ENCODE measurements around the gene FAM228B.

The FAM228B gene

DNA sequence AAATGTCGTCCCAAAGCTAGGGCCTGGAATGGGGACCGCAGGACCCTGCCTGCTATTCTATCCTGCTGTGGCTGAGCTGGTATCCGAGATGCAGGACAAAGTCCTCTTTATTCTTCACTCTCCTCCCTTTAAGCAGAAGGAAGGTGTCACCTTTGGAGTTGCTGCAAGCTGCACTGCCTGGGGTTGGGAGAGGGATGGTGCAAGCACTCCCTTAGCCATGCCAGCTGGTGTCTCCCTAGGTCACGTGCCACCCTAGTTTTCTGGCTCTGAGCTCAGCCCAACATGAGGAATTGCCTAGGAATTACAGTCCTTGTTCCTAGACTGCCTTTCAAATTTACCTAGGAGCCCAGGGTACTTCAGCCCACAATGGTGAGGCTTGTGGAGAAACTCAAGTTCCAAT lies 30.2 kb downstream of the FAM228B start:
- Histone ChIP-seq H3F3A (ENCODE audit: low read depth) (no peaks in the 10 kb centered on the region), H2AFZ (ENCODE audit: low read length) (no peak overlapping the region), H3K4me3 (ENCODE audit: low read length, poor library complexity, severe bottlenecking) (no peak overlapping the region), H3K79me2 (ENCODE audit: insufficient read depth, low read length) (no peaks in the 10 kb centered on the region), H3K36me3 (ENCODE audit: insufficient read depth, low read length) (no peaks in the 10 kb centered on the region), H3K9me3 (ENCODE audit: insufficient read depth, low read depth, low read length) (no peaks in the 10 kb centered on the region), H3K4me2 (ENCODE audit: low read depth, low read length, poor library complexity, severe bottlenecking) (no peak overlapping the region), H4K20me1 (ENCODE audit: insufficient read depth, low read length, poor library complexity, severe bottlenecking) (no peaks in the 10 kb centered on the region), H3K27me3 (ENCODE audit: insufficient read depth, low read length, poor library complexity, severe bottlenecking) (no peaks in the 10 kb centered on the region), H3K4me1 (ENCODE audit: insufficient read depth, low read length, poor library complexity, severe bottlenecking) (no peaks in the 10 kb centered on the region), H3K9ac (ENCODE audit: low read depth, low read length, poor library complexity, severe bottlenecking) (no peak overlapping the region), H3K9me2 (replicated peaks; ENCODE audit: low read depth, low read length) (no peaks in the 10 kb centered on the region)
- TF ChIP-seq EZH2phosphoT487 (IDR thresholded peaks at IDR 0.05; ENCODE audit: borderline replicate concordance) = no peak
- TF ChIP-seq, protein P1, sequence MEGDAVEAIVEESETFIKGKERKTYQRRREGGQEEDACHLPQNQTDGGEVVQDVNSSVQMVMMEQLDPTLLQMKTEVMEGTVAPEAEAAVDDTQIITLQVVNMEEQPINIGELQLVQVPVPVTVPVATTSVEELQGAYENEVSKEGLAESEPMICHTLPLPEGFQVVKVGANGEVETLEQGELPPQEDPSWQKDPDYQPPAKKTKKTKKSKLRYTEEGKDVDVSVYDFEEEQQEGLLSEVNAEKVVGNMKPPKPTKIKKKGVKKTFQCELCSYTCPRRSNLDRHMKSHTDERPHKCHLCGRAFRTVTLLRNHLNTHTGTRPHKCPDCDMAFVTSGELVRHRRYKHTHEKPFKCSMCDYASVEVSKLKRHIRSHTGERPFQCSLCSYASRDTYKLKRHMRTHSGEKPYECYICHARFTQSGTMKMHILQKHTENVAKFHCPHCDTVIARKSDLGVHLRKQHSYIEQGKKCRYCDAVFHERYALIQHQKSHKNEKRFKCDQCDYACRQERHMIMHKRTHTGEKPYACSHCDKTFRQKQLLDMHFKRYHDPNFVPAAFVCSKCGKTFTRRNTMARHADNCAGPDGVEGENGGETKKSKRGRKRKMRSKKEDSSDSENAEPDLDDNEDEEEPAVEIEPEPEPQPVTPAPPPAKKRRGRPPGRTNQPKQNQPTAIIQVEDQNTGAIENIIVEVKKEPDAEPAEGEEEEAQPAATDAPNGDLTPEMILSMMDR (conservative IDR thresholded peaks at IDR 0.05; ENCODE audit: low read length) = no peak

DNA sequence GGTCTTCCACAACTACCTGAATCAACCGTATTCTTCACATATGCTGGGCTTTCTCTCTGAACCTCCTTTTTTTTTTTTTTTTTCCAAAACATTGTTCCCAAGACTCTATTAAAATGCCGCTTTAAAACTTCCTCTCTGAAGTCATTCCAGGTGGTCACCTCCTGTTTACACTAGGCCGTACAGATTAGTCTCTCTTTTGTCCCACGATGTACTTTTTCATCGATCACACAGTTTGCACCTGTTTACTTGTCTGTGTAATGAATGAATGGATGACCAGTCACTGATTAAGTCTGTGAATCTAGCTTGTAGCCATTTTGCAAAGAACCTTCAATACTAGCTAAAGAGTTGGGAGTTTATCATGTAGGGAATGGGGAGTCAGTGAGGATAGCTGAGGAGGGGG lies 34.9 kb downstream of the FAM228B start:
- Histone ChIP-seq H3K9me2 (replicated peaks; ENCODE audit: low read depth, low read length) (no peaks in the 10 kb centered on the region), H3K79me2 (ENCODE audit: insufficient read depth, low read length) (no peaks in the 10 kb centered on the region), H3K4me2 (ENCODE audit: low read depth, low read length, poor library complexity, severe bottlenecking) (no peak overlapping the region), H3K9ac (ENCODE audit: low read depth, low read length, poor library complexity, severe bottlenecking) (no peak overlapping the region), H3K4me1 (ENCODE audit: insufficient read depth, low read length, poor library complexity, severe bottlenecking) (no peaks in the 10 kb centered on the region), H3K36me3 (ENCODE audit: insufficient read depth, low read length) (no peaks in the 10 kb centered on the region), H2AFZ (ENCODE audit: low read length) (no peak overlapping the region), H3K9me3 (ENCODE audit: insufficient read depth, low read depth, low read length) (no peaks in the 10 kb centered on the region), H3K27me3 (ENCODE audit: insufficient read depth, low read length, poor library complexity, severe bottlenecking) (no peaks in the 10 kb centered on the region), H4K20me1 (ENCODE audit: insufficient read depth, low read length, poor library complexity, severe bottlenecking) (no peaks in the 10 kb centered on the region), H3F3A (ENCODE audit: low read depth) (no peaks in the 10 kb centered on the region), H3K4me3 (ENCODE audit: low read length, poor library complexity, severe bottlenecking) (no peak overlapping the region)
- TF ChIP-seq, protein P1 (conservative IDR thresholded peaks at IDR 0.05; ENCODE audit: low read length) = no peak
- TF ChIP-seq EZH2phosphoT487 (IDR thresholded peaks at IDR 0.05; ENCODE audit: borderline replicate concordance) = no peak

DNA sequence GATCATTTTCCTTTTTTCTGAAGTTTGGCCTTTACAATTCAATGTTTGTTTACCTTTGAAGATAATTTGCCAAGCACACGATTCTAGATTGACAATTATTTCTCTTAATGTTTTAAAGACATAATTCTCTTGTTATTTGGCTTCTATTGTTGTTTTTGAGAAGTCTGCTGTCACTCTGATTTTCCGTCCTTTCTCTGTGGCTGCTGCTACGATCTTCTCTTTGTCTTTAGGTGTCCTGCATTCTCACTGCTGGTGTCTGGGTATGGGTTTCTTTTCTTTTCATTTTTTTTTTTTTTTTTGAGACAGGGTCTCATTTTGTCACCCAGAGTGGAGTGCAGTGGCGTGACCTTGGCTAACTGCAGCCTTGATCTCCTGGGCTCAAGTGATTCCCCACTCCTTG lies 36.4 kb downstream of the FAM228B start:
- Histone ChIP-seq H3K36me3 (ENCODE audit: insufficient read depth, low read length) (no peaks in the 10 kb centered on the region), H3K9ac (ENCODE audit: low read depth, low read length, poor library complexity, severe bottlenecking) (no peak overlapping the region), H3K27me3 (ENCODE audit: insufficient read depth, low read length, poor library complexity, severe bottlenecking) (no peaks in the 10 kb centered on the region), H3K4me2 (ENCODE audit: low read depth, low read length, poor library complexity, severe bottlenecking) (no peak overlapping the region), H3K9me2 (replicated peaks; ENCODE audit: low read depth, low read length) (no peaks in the 10 kb centered on the region), H3K4me1 (ENCODE audit: insufficient read depth, low read length, poor library complexity, severe bottlenecking) (no peaks in the 10 kb centered on the region), H2AFZ (ENCODE audit: low read length) (no peak overlapping the region), H3F3A (ENCODE audit: low read depth) (no peaks in the 10 kb centered on the region), H3K9me3 (ENCODE audit: insufficient read depth, low read depth, low read length) (no peaks in the 10 kb centered on the region), H4K20me1 (ENCODE audit: insufficient read depth, low read length, poor library complexity, severe bottlenecking) (no peaks in the 10 kb centered on the region), H3K4me3 (ENCODE audit: low read length, poor library complexity, severe bottlenecking) (no peak overlapping the region), H3K79me2 (ENCODE audit: insufficient read depth, low read length) (no peaks in the 10 kb centered on the region)
- TF ChIP-seq EZH2phosphoT487 (IDR thresholded peaks at IDR 0.05; ENCODE audit: borderline replicate concordance) = no peak
- TF ChIP-seq, protein P1 (conservative IDR thresholded peaks at IDR 0.05; ENCODE audit: low read length) = no peak

All from Loucy (cell line).